Measurements from ENCODE around the gene DPH7.
"Not testable (repeated sequence)": the region's sequence is repeated elsewhere in the genome, so short reads cannot be mapped to it uniquely, and the experiment has no call there.

DNA sequence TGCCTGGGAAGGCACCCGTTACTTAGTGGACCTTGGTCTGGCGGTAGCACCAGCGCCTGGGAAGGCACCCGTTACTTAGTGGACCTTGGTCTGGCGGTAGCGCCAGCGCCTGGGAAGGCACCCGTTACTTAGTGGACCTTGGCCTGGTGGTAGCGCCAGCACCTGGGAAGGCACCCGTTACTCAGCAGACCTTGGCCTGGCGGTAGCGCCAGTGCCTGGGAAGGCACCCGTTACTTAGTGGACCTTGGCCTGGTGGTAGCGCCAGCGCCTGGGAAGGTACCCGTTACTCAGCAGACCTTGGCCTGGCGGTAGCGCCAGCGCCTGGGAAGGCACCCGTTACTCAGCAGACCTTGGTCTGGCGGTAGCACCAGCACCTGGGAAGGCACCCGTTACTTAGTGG lies 67.6 kb downstream of the DPH7 start:
- TF ChIP-seq EZH2 (IDR thresholded peaks at IDR 0.05; ENCODE audit: insufficient read depth, poor library complexity, severe bottlenecking); EZH2phosphoT487 (IDR thresholded peaks at IDR 0.05; ENCODE audit: insufficient read depth, low read depth): not testable (repeated sequence)
